Vagina (tissue), 2 donors: ENCODE results near the gene CMPK1. TPM values are rescaled to one million over a fixed set of nuclear protein-coding genes. Genes with fewer than 3 reads are reported as not detected.

Source experiments
- DNase-seq, 2 donors: peaks; one replicate each; pipeline ENCODE4 v3.0.0-alpha.2; 2017; ENCODE audit errors: extremely low spot score in 2 of 2
- H3K27ac ChIP-seq: fragments of 200-600 bp; sonication (generic); one replicate; pipeline ENCODE4 v1.5.1; 2019
- H3K27me3 ChIP-seq: fragments of 200-600 bp; sonication (generic); one replicate; pipeline ENCODE4 v1.5.1; 2019
- H3K36me3 ChIP-seq, 2 donors: fragments of 200-600 bp; sonication (generic); one replicate each; pipeline ENCODE4 v1.5.1; 2017 to 2019
- H3K4me1 ChIP-seq: fragments of 200-600 bp; sonication (generic); one replicate; pipeline ENCODE4 v1.5.1; 2019
- H3K4me3 ChIP-seq, 2 donors: fragments of 200-600 bp; sonication (generic); 1 replicate in 1 of 2; 2 replicates in 1 of 2; pipeline ENCODE4 v1.5.1; 2016 to 2019
- H3K9me3 ChIP-seq: fragments of 200-600 bp; sonication (generic); one replicate; pipeline ENCODE4 v1.5.1; 2019
- POLR2A ChIP-seq, 2 donors: fragments of 450-650 bp; IDR thresholded peaks; one replicate each; pipeline ENCODE4 v1.6.1; 2017; ENCODE audit warnings: antibody characterized with exemption in 2 of 2, mild to moderate bottlenecking in 2 of 2, moderate library complexity in 2 of 2
- POLR2AphosphoS5 ChIP-seq, 2 donors: sonication (generic); formaldehyde crosslinking; IDR thresholded peaks; one replicate each; pipeline ENCODE4 v1.9.0; 2017; ENCODE audit warnings: antibody characterized with exemption in 2 of 2, mild to moderate bottlenecking in 2 of 2, low read depth in 1 of 2; ENCODE audit not compliant: insufficient read depth in 1 of 2
- intact Hi-C: fragments of 100-400 bp; cut with DNase I; formaldehyde crosslinking; loops from one replicate; pipeline ENCODE4 v1.15.1; 2023
- total RNA-seq: library from RNA; depleted of rRNA; stranded (reverse); fragments of >200 nt; gene quantifications from one replicate; pipeline ENCODE4 v1.2.3, GENCODE V29; 2016
- TF ChIP-seq, protein P1 (sequence below), 3 experiments: fragments of 450-650 bp in 2 of 3; fragments of 200-600 bp in 1 of 3; sonication (generic) in 1 of 3; IDR thresholded peaks; one replicate each; pipeline ENCODE4 v1.5.1; 2017 to 2019; ENCODE audit warnings: antibody characterized with exemption in 3 of 3, mild to moderate bottlenecking in 2 of 3, moderate library complexity in 2 of 3

CMPK1 gene
- total RNA-seq, 1 donor from 2014 or later, result 79.3 TPM

DNA sequence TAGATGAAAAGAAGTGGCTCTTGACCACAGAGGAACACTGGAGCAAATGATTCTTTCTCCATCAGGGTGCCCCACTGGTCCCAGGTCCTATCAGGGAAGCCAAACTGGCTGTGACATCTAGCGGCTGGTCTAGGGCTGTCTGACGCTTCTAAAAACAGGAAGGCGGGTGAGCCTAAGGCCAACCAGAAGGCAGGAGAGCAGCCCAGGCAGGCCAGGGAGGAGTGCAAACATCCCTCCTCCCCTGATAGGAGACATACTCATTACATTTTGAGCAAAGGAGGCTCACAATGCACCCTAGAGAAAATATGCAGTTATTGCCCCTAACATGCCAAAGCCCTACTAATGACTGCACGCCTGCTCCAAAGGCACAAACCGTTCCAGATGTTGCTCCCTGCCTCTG lies 72.1 kb downstream of the CMPK1 start:
- intact Hi-C loops, result no loop called here
- Histone ChIP-seq H3K27me3 (no peaks in the 10 kb centered on the region), H3K36me3 (no peaks in the 10 kb centered on the region), H3K4me1 (no peaks in the 10 kb centered on the region), H3K4me3 (no peak overlapping the region), H3K27ac (no peak overlapping the region), H3K9me3 (no peaks in the 10 kb centered on the region)
- no peak for DNase-seq
- no peak for TF ChIP-seq POLR2AphosphoS5 (IDR thresholded peaks at IDR 0.05; ENCODE audit: insufficient read depth in 1 of 2, low read depth in 1 of 2)
- no peak for TF ChIP-seq POLR2A (IDR thresholded peaks at IDR 0.05)
- TF ChIP-seq, protein P1, sequence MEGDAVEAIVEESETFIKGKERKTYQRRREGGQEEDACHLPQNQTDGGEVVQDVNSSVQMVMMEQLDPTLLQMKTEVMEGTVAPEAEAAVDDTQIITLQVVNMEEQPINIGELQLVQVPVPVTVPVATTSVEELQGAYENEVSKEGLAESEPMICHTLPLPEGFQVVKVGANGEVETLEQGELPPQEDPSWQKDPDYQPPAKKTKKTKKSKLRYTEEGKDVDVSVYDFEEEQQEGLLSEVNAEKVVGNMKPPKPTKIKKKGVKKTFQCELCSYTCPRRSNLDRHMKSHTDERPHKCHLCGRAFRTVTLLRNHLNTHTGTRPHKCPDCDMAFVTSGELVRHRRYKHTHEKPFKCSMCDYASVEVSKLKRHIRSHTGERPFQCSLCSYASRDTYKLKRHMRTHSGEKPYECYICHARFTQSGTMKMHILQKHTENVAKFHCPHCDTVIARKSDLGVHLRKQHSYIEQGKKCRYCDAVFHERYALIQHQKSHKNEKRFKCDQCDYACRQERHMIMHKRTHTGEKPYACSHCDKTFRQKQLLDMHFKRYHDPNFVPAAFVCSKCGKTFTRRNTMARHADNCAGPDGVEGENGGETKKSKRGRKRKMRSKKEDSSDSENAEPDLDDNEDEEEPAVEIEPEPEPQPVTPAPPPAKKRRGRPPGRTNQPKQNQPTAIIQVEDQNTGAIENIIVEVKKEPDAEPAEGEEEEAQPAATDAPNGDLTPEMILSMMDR (IDR thresholded peaks at IDR 0.05), result no peak

DNA sequence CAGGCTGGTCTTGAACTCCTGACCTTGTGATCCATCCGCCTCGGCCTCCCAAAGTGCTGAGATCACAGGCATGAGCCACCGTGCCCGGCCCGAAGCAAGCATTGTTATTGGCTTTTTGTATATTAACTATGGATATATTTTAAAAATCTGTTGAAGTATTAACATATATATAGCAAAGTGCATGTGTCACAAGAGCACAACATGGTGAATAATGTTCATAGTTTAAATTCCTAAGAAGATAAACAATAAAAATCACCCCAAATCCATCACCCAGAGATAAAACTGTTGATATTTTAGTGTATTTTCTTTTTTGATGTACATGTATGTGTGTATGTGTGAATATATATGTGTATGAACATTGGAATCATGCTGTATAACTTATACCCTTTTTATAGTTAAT lies 73.4 kb downstream of the CMPK1 start:
- no peak for DNase-seq
- Histone ChIP-seq H3K27me3 (no peaks in the 10 kb centered on the region), H3K9me3 (no peaks in the 10 kb centered on the region), H3K36me3 (no peaks in the 10 kb centered on the region), H3K4me3 (no peak overlapping the region), H3K4me1 (no peaks in the 10 kb centered on the region), H3K27ac (no peak overlapping the region)
- intact Hi-C loops, result no loop called here
- TF ChIP-seq POLR2A (IDR thresholded peaks at IDR 0.05) (no peak), POLR2AphosphoS5 (IDR thresholded peaks at IDR 0.05; ENCODE audit: insufficient read depth in 1 of 2, low read depth in 1 of 2) (no peak)
- TF ChIP-seq, protein P1 (IDR thresholded peaks at IDR 0.05), result no peak

GRCh38 chr1:47407481-47407880 lies 73.9 kb downstream of the CMPK1 start:
- H3K4me1 ChIP-seq, result no peaks in the 10 kb centered on the region
- no peak overlapping the region for H3K4me3 ChIP-seq
- no peaks in the 10 kb centered on the region for H3K27me3 ChIP-seq
- intact Hi-C loops, result no loop called here
- TF ChIP-seq POLR2A (IDR thresholded peaks at IDR 0.05) (no peak), POLR2AphosphoS5 (IDR thresholded peaks at IDR 0.05; ENCODE audit: insufficient read depth in 1 of 2, low read depth in 1 of 2) (no peak)
- TF ChIP-seq, protein P1 (IDR thresholded peaks at IDR 0.05), result no peak
- H3K9me3 ChIP-seq, result no peaks in the 10 kb centered on the region
- H3K36me3 ChIP-seq, result no peaks in the 10 kb centered on the region
- DNase-seq, result no peak
- no peak overlapping the region for H3K27ac ChIP-seq

GRCh38 chr1:47409311-47410067 lies 75.9 kb downstream of the CMPK1 start:
- DNase-seq, result no peak
- Histone ChIP-seq H3K27me3 (no peaks in the 10 kb centered on the region), H3K27ac (no peak overlapping the region), H3K36me3 (no peaks in the 10 kb centered on the region), H3K4me3 (no peak overlapping the region), H3K9me3 (no peaks in the 10 kb centered on the region), H3K4me1 (no peaks in the 10 kb centered on the region)
- intact Hi-C loops, result no loop called here
- TF ChIP-seq POLR2A (IDR thresholded peaks at IDR 0.05) (no peak), POLR2AphosphoS5 (IDR thresholded peaks at IDR 0.05; ENCODE audit: insufficient read depth in 1 of 2, low read depth in 1 of 2) (no peak)
- TF ChIP-seq, protein P1 (IDR thresholded peaks at IDR 0.05), result no peak

DNA sequence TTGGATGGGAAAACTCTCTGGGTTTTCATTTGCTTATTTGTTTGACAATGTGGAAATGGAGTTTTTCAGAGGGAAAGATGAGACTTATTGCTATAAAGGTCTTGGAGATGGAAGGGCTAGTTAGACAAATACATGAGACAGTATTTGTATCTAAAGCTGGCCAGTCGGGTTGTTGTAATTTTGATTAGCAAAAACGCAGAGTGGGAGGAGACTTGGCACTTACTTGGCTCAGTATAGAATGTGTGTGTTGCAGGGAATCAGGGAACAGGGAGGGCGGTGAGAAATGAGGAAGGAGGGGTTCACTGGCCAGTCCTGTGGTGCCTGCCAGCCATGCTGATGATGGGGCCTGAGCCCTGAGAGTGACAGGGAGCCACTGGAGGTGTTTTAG lies 76.5 kb downstream of the CMPK1 start:
- H3K36me3 ChIP-seq, result no peaks in the 10 kb centered on the region
- H3K27me3 ChIP-seq, result no peaks in the 10 kb centered on the region
- TF ChIP-seq POLR2A (IDR thresholded peaks at IDR 0.05) (no peak), POLR2AphosphoS5 (IDR thresholded peaks at IDR 0.05; ENCODE audit: insufficient read depth in 1 of 2, low read depth in 1 of 2) (no peak)
- TF ChIP-seq, protein P1 (IDR thresholded peaks at IDR 0.05), result no peak
- no peak for DNase-seq
- intact Hi-C loops, result no loop called here
- no peaks in the 10 kb centered on the region for H3K4me1 ChIP-seq
- H3K4me3 ChIP-seq, result no peak overlapping the region
- H3K9me3 ChIP-seq, result no peaks in the 10 kb centered on the region
- no peak overlapping the region for H3K27ac ChIP-seq
